H1 (cell line): Measurements from ENCODE around the gene KERA. TPM values are rescaled to one million over a fixed set of nuclear protein-coding genes. Genes with fewer than 3 reads are reported as not detected.

Experiments used
- CTCF ChIA-PET: fragments of 300-600 bp; sonication (Branson Sonifier 250); formaldehyde crosslinking; loops from one replicate; lab custom pipeline; 2021; ENCODE audit not compliant: partially characterized antibody; lab: Charles Lee
- POLR2A ChIA-PET: fragments of 300-600 bp; sonication (Branson Sonifier 250); formaldehyde crosslinking; loops from one replicate; lab custom pipeline; 2021; ENCODE audit warnings: inconsistent platforms; ENCODE audit not compliant: partially characterized antibody; lab: Charles Lee
- DNase-seq, 2 experiments: peaks; one replicate each; pipeline versions ENCODE4 v3.0.0 to v3.0.0-alpha.2; 2010 to 2022; ENCODE audit warnings: low spot score in 2 of 2, low read depth in 1 of 2, mixed read lengths in 1 of 2
- FAIRE-seq: peaks from 2 replicates; lab custom pipeline; 2011; peaks lifted over from hg19 to GRCh38; lab: Jason Lieb, UNC
- H2AFZ ChIP-seq: 2 replicates; pipeline ENCODE4 v1.8.1; 2012; ENCODE audit warnings: low read length, inconsistent platforms
- H2AK5ac ChIP-seq: 2 replicates; pipeline ENCODE4 v1.6.1; 2013; ENCODE audit warnings: low read depth, low read length
- H2BK120ac ChIP-seq: replicated peaks from 2 replicates; pipeline ENCODE3; 2013; ENCODE audit warnings: low read depth, low read length, inconsistent platforms
- H2BK12ac ChIP-seq: 2 replicates; pipeline ENCODE4 v1.6.1; 2013; ENCODE audit warnings: low read depth, low read length
- H2BK15ac ChIP-seq: 2 replicates; pipeline ENCODE4 v1.6.1; 2013; ENCODE audit warnings: low read length
- H2BK20ac ChIP-seq: 2 replicates; pipeline ENCODE4 v1.6.1; 2013; ENCODE audit warnings: low read length
- H2BK5ac ChIP-seq: 2 replicates; pipeline ENCODE4 v1.6.1; 2013; ENCODE audit warnings: low read depth, low read length
- H3K14ac ChIP-seq: 2 replicates; pipeline ENCODE4 v1.6.1; 2013; ENCODE audit warnings: inconsistent platforms; ENCODE audit not compliant: insufficient read length
- H3K18ac ChIP-seq: 2 replicates; pipeline ENCODE4 v1.6.1; 2013; ENCODE audit warnings: low read length; ENCODE audit errors: extremely low read depth
- H3K23ac ChIP-seq: 2 replicates; pipeline ENCODE4 v1.6.1; 2013; ENCODE audit warnings: inconsistent platforms; ENCODE audit not compliant: insufficient read length
- H3K23me2 ChIP-seq: 2 replicates; pipeline ENCODE4 v1.6.1; 2013; ENCODE audit warnings: low read depth, low read length
- H3K27ac ChIP-seq: 2 replicates; pipeline ENCODE4 v1.6.1; 2011; ENCODE audit warnings: low read depth, low read length, inconsistent platforms
- H3K27me3 ChIP-seq, 4 experiments: replicated peaks in 1 of 4; 1 replicate in 1 of 4; 2 replicates in 3 of 4; pipeline versions ENCODE4 v1.6.1 to v1.8.1; 2011 to 2013; ENCODE audit warnings: low read length in 3 of 4, mild to moderate bottlenecking in 3 of 4, inconsistent platforms in 2 of 4, mixed read lengths in 2 of 4, moderate library complexity in 1 of 4; ENCODE audit not compliant: control insufficient read depth in 3 of 4, insufficient read depth in 3 of 4; ENCODE audit errors: extremely low read depth in 1 of 4
- H3K36me3 ChIP-seq, 4 experiments: 2 replicates each; pipeline versions ENCODE4 v1.6.1 to v1.8.1; 2011 to 2013; ENCODE audit warnings: mild to moderate bottlenecking in 4 of 4, low read length in 3 of 4, moderate library complexity in 2 of 4, control low read depth in 1 of 4, inconsistent platforms in 1 of 4; ENCODE audit not compliant: insufficient read depth in 4 of 4, control insufficient read depth in 2 of 4
- H3K4ac ChIP-seq: replicated peaks from 2 replicates; pipeline ENCODE3; 2013; ENCODE audit warnings: low read length, low read depth, mixed read lengths, inconsistent platforms; ENCODE audit not compliant: insufficient read length
- H3K4me1 ChIP-seq, 4 experiments: replicated peaks in 1 of 4; 1 replicate in 1 of 4; 2 replicates in 3 of 4; pipeline versions ENCODE4 v1.6.1 to v1.8.1; 2011 to 2013; ENCODE audit warnings: low read length in 3 of 4, inconsistent platforms in 2 of 4, mixed read lengths in 1 of 4; ENCODE audit not compliant: insufficient read depth in 4 of 4, control insufficient read depth in 3 of 4
- H3K4me2 ChIP-seq, 2 experiments: 2 replicates each; pipeline versions ENCODE4 v1.6.1 to v1.8.1; 2011 to 2013; ENCODE audit warnings: low read depth in 2 of 2, low read length in 2 of 2, control low read depth in 1 of 2, inconsistent platforms in 1 of 2, mild to moderate bottlenecking in 1 of 2; ENCODE audit not compliant: insufficient read depth in 1 of 2
- H3K4me3 ChIP-seq, 4 experiments: fragments of 200-600, 300-600 bp in 1 of 4; sonication (generic), shearing (Covaris generic), sonication (Bioruptor Twin) in 1 of 4; 2 replicates each; pipeline versions ENCODE4 v1.5.1 to v1.8.1; 2011 to 2016; ENCODE audit warnings: low read length in 4 of 4, low read depth in 3 of 4, control low read depth in 2 of 4, inconsistent platforms in 2 of 4, mild to moderate bottlenecking in 2 of 4, mixed read lengths in 1 of 4, moderate library complexity in 1 of 4; ENCODE audit not compliant: insufficient read depth in 2 of 4; ENCODE audit errors: extremely low read depth in 1 of 4
- H3K56ac ChIP-seq: replicated peaks from 2 replicates; pipeline ENCODE3; 2013; ENCODE audit warnings: low read depth, mild to moderate bottlenecking, mixed read lengths, low read length, inconsistent platforms; ENCODE audit not compliant: insufficient read length
- H3K79me1 ChIP-seq: 2 replicates; pipeline ENCODE4 v1.6.1; 2013; ENCODE audit warnings: low read depth, low read length, control low read depth
- H3K79me2 ChIP-seq, 2 experiments: 2 replicates each; pipeline versions ENCODE4 v1.6.1 to v1.8.1; 2012 to 2013; ENCODE audit warnings: low read length in 2 of 2, mild to moderate bottlenecking in 2 of 2, inconsistent platforms in 1 of 2; ENCODE audit not compliant: insufficient read depth in 2 of 2, control insufficient read depth in 1 of 2
- H3K9ac ChIP-seq, 4 experiments: replicated peaks in 1 of 4; 1 replicate in 1 of 4; 2 replicates in 3 of 4; pipeline versions ENCODE4 v1.6.1 to v1.8.1; 2011 to 2013; ENCODE audit warnings: low read depth in 3 of 4, low read length in 3 of 4, control low read depth in 2 of 4, mild to moderate bottlenecking in 2 of 4, moderate library complexity in 2 of 4, inconsistent platforms in 1 of 4; ENCODE audit errors: extremely low read depth in 1 of 4
- H3K9me3 ChIP-seq, 2 experiments: 2 replicates each; pipeline versions ENCODE4 v1.6.1 to v1.8.1; 2012 to 2013; ENCODE audit warnings: mild to moderate bottlenecking in 2 of 2, moderate library complexity in 2 of 2, control low read depth in 1 of 2, inconsistent platforms in 1 of 2, low read depth in 1 of 2, low read length in 1 of 2, mixed read lengths in 1 of 2; ENCODE audit not compliant: insufficient read depth in 2 of 2
- H4K20me1 ChIP-seq, 2 experiments: replicated peaks in 1 of 2; 2 replicates each; pipeline versions ENCODE3 to v1.8.1; 2011 to 2013; ENCODE audit warnings: inconsistent platforms in 2 of 2, low read length in 2 of 2, mild to moderate bottlenecking in 1 of 2; ENCODE audit not compliant: insufficient read depth in 2 of 2, control insufficient read depth in 1 of 2
- H4K5ac ChIP-seq: 2 replicates; pipeline ENCODE4 v1.6.1; 2013; ENCODE audit warnings: low read length, low read depth, mixed read lengths, inconsistent platforms; ENCODE audit not compliant: insufficient read length
- H4K8ac ChIP-seq: 2 replicates; pipeline ENCODE4 v1.8.0; 2013; ENCODE audit warnings: mild to moderate bottlenecking, moderate library complexity, low read length, inconsistent platforms; ENCODE audit not compliant: insufficient read depth; ENCODE audit errors: extremely low read depth
- H4K91ac ChIP-seq: replicated peaks from 2 replicates; pipeline ENCODE3; 2013; ENCODE audit warnings: low read length, mixed read lengths, inconsistent platforms; ENCODE audit not compliant: insufficient read length
- BCL11A ChIP-seq, 2 experiments: IDR thresholded peaks; one replicate each; pipeline ENCODE4 v1.6.1; 2011; ENCODE audit warnings: low read depth in 2 of 2, low read length in 2 of 2, mild to moderate bottlenecking in 2 of 2
- BRCA1 ChIP-seq: IDR thresholded peaks from 2 replicates; pipeline ENCODE4 v1.6.1; 2012; ENCODE audit warnings: low read depth, low read length, improper control_type of control experiment
- CEBPB ChIP-seq: IDR thresholded peaks from 2 replicates; pipeline ENCODE4 v1.6.1; 2012; ENCODE audit warnings: low read depth, low read length
- CHD1 ChIP-seq: IDR thresholded peaks from 2 replicates; pipeline ENCODE4 v1.6.1; 2012; ENCODE audit warnings: low read depth, low read length, improper control_type of control experiment
- NANOG ChIP-seq: IDR thresholded peaks from 2 replicates; pipeline ENCODE4 v1.6.1; 2011; ENCODE audit warnings: low read length, low read depth, mild to moderate bottlenecking, inconsistent platforms; ENCODE audit not compliant: insufficient read depth, poor library complexity, severe bottlenecking
- NRF1 ChIP-seq: IDR thresholded peaks from 2 replicates; pipeline ENCODE4 v1.6.1; 2011; ENCODE audit warnings: mild to moderate bottlenecking, low read depth, low read length, improper control_type of control experiment
- PHF8 ChIP-seq: fragments of 200-600 bp; sonication (generic); conservative IDR thresholded peaks from 2 replicates; pipeline ENCODE4 v1.7.1; 2012; ENCODE audit warnings: low read depth, mild to moderate bottlenecking, inconsistent platforms, low read length, moderate library complexity
- RAD21 ChIP-seq, 2 experiments: IDR thresholded peaks in 1 of 2; conservative IDR thresholded peaks in 1 of 2; 2 replicates each; pipeline ENCODE4 v1.6.1; 2011; ENCODE audit warnings: low read depth in 2 of 2, low read length in 2 of 2, improper control_type of control experiment in 1 of 2, inconsistent platforms in 1 of 2, mild to moderate bottlenecking in 1 of 2, moderate library complexity in 1 of 2
- RFX5 ChIP-seq: IDR thresholded peaks from 2 replicates; pipeline ENCODE4 v1.6.1; 2011; ENCODE audit warnings: low read depth, low read length, improper control_type of control experiment, borderline replicate concordance
- SIX5 ChIP-seq: IDR thresholded peaks from 2 replicates; pipeline ENCODE4 v1.6.1; 2011; ENCODE audit warnings: mild to moderate bottlenecking, low read depth, low read length
- SP1 ChIP-seq: IDR thresholded peaks from 2 replicates; pipeline ENCODE4 v1.6.1; 2011; ENCODE audit warnings: low read depth, low read length
- TBP ChIP-seq: IDR thresholded peaks from 2 replicates; pipeline ENCODE4 v1.6.1; 2011; ENCODE audit warnings: low read depth, low read length, improper control_type of control experiment
- WGBS, 2 experiments: shearing (Covaris generic) in 1 of 2; methylation state at CpG; one replicate each; pipeline versions ENCODE4 v1.1.6 to v1.1.7; 2013 to 2015; ENCODE audit warnings: low lambda C conversion rate in 2 of 2, mixed read lengths in 2 of 2, inconsistent platforms in 1 of 2, low coverage in 1 of 2, missing lambda C conversion rate in 1 of 2; ENCODE audit not compliant: insufficient replicate concordance in 2 of 2, insufficient coverage in 1 of 2, insufficient read length in 1 of 2; ENCODE audit errors: extremely low coverage in 1 of 2, missing lambda C conversion rate in 1 of 2; 5-methylcytosine and 5-hydroxymethylcytosine counted together
- polyA plus RNA-seq, 7 experiments: library from polyadenylated mRNA; depleted of rRNA in 3 of 7; stranded (reverse) in 5 of 7; unstranded in 2 of 7; fragments of >200 nt in 5 of 7; fragments of 200-250 nt in 2 of 7; gene quantifications; 1 replicate in 5 of 7; 2 replicates in 1 of 7; 4 replicates in 1 of 7; pipeline versions ENCODE4 v1.2.1 to v1.2.3, GENCODE V29; 2011 to 2013; ENCODE audit warnings: missing spikeins in 2 of 7, mixed read lengths in 2 of 7
- total RNA-seq: library from RNA; stranded (reverse); fragmentation: NEBNext Ultra II Directional; extraction: Animal tissue kit (Norgen Biotek cat#: 25700); gene quantifications from 2 replicates; pipeline ENCODE4 v1.2.1, GENCODE V29; 2021
- TF ChIP-seq, protein P1 (sequence below): IDR thresholded peaks from 2 replicates; pipeline ENCODE4 v1.6.1; 2011; ENCODE audit warnings: low read length, improper control_type of control experiment

KERA gene
- total and polyA plus RNA-seq, 2 of the 8 experiments (the other 6 are each of a cell fraction or from before 2014, with no cell fraction given), result not detected

DNA sequence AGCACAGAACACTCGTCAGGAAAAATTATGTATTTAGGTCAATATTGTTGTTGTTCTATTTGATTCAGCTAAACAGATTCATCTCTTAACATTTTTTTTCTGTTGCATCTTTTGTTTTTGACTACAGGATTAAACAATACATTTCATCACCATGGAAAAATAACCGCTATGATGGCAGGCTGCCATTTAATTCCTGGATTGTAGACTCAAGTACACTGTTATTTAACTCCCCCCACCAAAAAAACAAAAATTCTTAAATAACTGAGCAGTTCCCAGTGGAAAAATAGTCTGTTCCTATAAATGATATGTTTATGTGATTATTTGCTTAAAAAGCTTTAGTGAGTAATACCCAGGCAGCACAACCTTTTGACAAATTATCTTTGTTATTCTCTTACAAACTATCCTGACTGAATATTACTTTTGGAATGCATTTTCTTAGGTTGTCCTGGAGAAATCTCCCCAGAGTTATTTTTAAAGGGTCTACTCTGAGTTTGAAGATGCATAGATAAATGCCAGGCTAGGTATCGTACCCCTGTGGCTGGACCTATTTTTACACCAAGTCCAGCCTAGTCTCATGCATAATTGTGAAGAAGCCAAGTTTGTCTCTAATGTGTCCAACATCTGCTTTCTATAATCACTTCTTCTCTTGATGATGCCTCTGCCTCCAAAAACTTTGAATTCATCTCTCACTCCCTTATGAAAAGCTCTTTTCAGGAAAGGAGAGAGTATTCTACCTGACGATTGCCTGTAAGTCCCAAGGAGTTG is 3.7 kb downstream of the KERA start:
- H3K4me3 ChIP-seq, result no peak overlapping the region
- no peak overlapping the region for H3K9ac ChIP-seq
- H4K8ac ChIP-seq, result no peak overlapping the region
- H3K79me2 ChIP-seq, result no peaks in the 10 kb centered on the region
- no peak overlapping the region for H3K23ac ChIP-seq
- DNase-seq (no peak), FAIRE-seq (no peak)
- ChIA-PET CTCF (no interaction called here), POLR2A (no interaction called here)
- no peak overlapping the region for H2AK5ac ChIP-seq
- no peaks in the 10 kb centered on the region for H3K27me3 ChIP-seq
- no peak overlapping the region for H2BK5ac ChIP-seq
- no peaks in the 10 kb centered on the region for H3K79me1 ChIP-seq
- H3K18ac ChIP-seq, result no peak overlapping the region
- no peaks in the 10 kb centered on the region for H3K9me3 ChIP-seq
- no peak overlapping the region for H4K91ac ChIP-seq
- no peak overlapping the region for H2AFZ ChIP-seq
- H4K20me1 ChIP-seq, result no peaks in the 10 kb centered on the region
- no peak overlapping the region for H2BK12ac ChIP-seq
- H3K4ac ChIP-seq, result no peak overlapping the region
- 87% methylated on average over 4 of the region's 4 CpGs; no CpG with 5 or more reads in 1 of the 2 experiments for WGBS, 2 experiments
- H2BK120ac ChIP-seq, result no peak overlapping the region
- no peaks in the 10 kb centered on the region for H3K36me3 ChIP-seq
- no peak overlapping the region for H2BK15ac ChIP-seq
- H3K4me1 ChIP-seq, result no peaks in the 10 kb centered on the region
- no peak overlapping the region for H4K5ac ChIP-seq
- no peak overlapping the region for H2BK20ac ChIP-seq
- no peak overlapping the region for H3K14ac ChIP-seq
- no peak overlapping the region for H3K4me2 ChIP-seq
- no peak overlapping the region for H3K27ac ChIP-seq
- no peak overlapping the region for H3K56ac ChIP-seq
- H3K23me2 ChIP-seq, result no peaks in the 10 kb centered on the region
- TF ChIP-seq SP1, result no peak
- TF ChIP-seq NANOG, result no peak
- no peak for TF ChIP-seq CHD1
- TF ChIP-seq BCL11A (IDR thresholded peaks at IDR 0.05; ENCODE audit: low read depth in 2 of 2, low read length in 2 of 2), result no peak
- no peak for TF ChIP-seq TBP
- TF ChIP-seq BRCA1, result no peak
- no peak for TF ChIP-seq NRF1
- no peak for TF ChIP-seq SIX5
- TF ChIP-seq PHF8, result no peak
- TF ChIP-seq, protein P1, sequence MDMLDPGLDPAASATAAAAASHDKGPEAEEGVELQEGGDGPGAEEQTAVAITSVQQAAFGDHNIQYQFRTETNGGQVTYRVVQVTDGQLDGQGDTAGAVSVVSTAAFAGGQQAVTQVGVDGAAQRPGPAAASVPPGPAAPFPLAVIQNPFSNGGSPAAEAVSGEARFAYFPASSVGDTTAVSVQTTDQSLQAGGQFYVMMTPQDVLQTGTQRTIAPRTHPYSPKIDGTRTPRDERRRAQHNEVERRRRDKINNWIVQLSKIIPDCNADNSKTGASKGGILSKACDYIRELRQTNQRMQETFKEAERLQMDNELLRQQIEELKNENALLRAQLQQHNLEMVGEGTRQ, result no peak
- TF ChIP-seq RFX5, result no peak
- no peak for TF ChIP-seq RAD21 (IDR thresholded peaks at IDR 0.05 in 1 of 2, conservative IDR thresholded peaks at IDR 0.05 in 1 of 2; ENCODE audit: low read depth in 2 of 2, low read length in 2 of 2)
- no peak for TF ChIP-seq CEBPB
